Activated CD8-positive, alpha-beta T cell treated with anti-CD3 and anti-CD28 coated beads for 36 hours (primary cell): Measurements from ENCODE around the gene TLR10. TPM values are rescaled to one million over a fixed set of nuclear protein-coding genes. Genes with fewer than 3 reads are reported as not detected.

Experiments
- ATAC-seq: fragments of 200-7000 bp; cut with Tn5 transposase; one replicate; pipeline ENCODE4 v1.10.0; 2021; ENCODE audit warnings: mild to moderate bottlenecking, moderate library complexity
- CTCF ChIA-PET: fragments of 350-600 bp; sonication (Branson Sonifier 250); formaldehyde crosslinking; loops from one replicate; lab custom pipeline; 2021; ENCODE audit warnings: antibody characterized with exemption; lab: Charles Lee
- POLR2A ChIA-PET: fragments of 350-600 bp; sonication (Branson Sonifier 250); formaldehyde crosslinking; loops from one replicate; lab custom pipeline; 2021; ENCODE audit warnings: antibody characterized with exemption; lab: Charles Lee
- DNase-seq: peaks from one replicate; pipeline ENCODE4 v3.0.0-alpha.2; 2020
- H3K27ac Mint-ChIP-seq: one replicate; pipeline ENCODE4 v1.8.0; 2021; ENCODE audit warnings: mild to moderate bottlenecking, mixed read lengths
- H3K27me3 Mint-ChIP-seq: one replicate; pipeline ENCODE4 v1.8.0; 2021; ENCODE audit warnings: mixed read lengths
- H3K36me3 Mint-ChIP-seq: one replicate; pipeline ENCODE4 v1.8.0; 2021; ENCODE audit warnings: low read depth, mixed read lengths
- H3K4me1 Mint-ChIP-seq: one replicate; pipeline ENCODE4 v1.8.0; 2021; ENCODE audit warnings: low read depth, mixed read lengths
- H3K4me3 Mint-ChIP-seq: one replicate; pipeline ENCODE4 v1.8.0; 2021; ENCODE audit warnings: mild to moderate bottlenecking, moderate library complexity, mixed read lengths
- H3K9me3 Mint-ChIP-seq: one replicate; pipeline ENCODE4 v1.8.0; 2021; ENCODE audit warnings: mixed read lengths
- CTCF ChIP-seq: fragments of 200-600 bp; IDR thresholded peaks from one replicate; pipeline ENCODE4 v1.8.0; 2022; ENCODE audit warnings: antibody characterized with exemption, mild to moderate bottlenecking
- intact Hi-C: fragments of 100-400 bp; cut with micrococcal nuclease; formaldehyde crosslinking; loops from one replicate; pipeline ENCODE4 v1.10.0; 2022
- total RNA-seq, 2 experiments: library from RNA; stranded (reverse); gene quantifications; one replicate each; pipeline ENCODE4 v1.2.3, GENCODE V29; 2021

The TLR10 gene
- total RNA-seq, 2 experiments from 2014 or later, result 0.11 to 0.22 TPM

- CTCF ChIA-PET, result interaction anchor here (2.0 kb wide), 1 partner anchor 29 kb away, joined by 14 read pairs; no protein-coding TSS in a partner anchor
- Mint-ChIP-seq H3K27me3 (no peaks in the 10 kb centered on the region), H3K4me1 (peaks cover 4% of the 10 kb centered on the region), H3K4me3 (no peak overlapping the region), H3K27ac (no peak overlapping the region), H3K9me3 (peaks cover 5% of the 10 kb centered on the region), H3K36me3 (peaks cover 1% of the 10 kb centered on the region)
- no peak for TF ChIP-seq CTCF
- DNase-seq (no peak), ATAC-seq (no peak)
- POLR2A ChIA-PET, result no interaction called here
- intact Hi-C loops, result no loop called here
Measured at GRCh38 chr4:38788317-38788716, 5.5 kb upstream of the TLR10 start.

- DNase-seq, result no peak
- no peak for TF ChIP-seq CTCF
- peaks cover 5% of the 10 kb centered on the region for H3K4me1 Mint-ChIP-seq
- no peaks in the 10 kb centered on the region for H3K27me3 Mint-ChIP-seq
- intact Hi-C loops, result no loop called here
- H3K4me3 Mint-ChIP-seq, result no peak overlapping the region
- peaks cover 1% of the 10 kb centered on the region for H3K36me3 Mint-ChIP-seq
- no peak for ATAC-seq
- ChIA-PET POLR2A (no interaction called here), CTCF (no interaction called here)
- H3K27ac Mint-ChIP-seq, result no peak overlapping the region
- peaks cover 5% of the 10 kb centered on the region for H3K9me3 Mint-ChIP-seq
Measured at GRCh38 chr4:38787693-38788092, 4.9 kb upstream of the TLR10 start.

GRCh38 chr4:38785901-38786402 lies 3.2 kb upstream of the TLR10 start:
- CTCF ChIA-PET, result interaction anchor here (1.0 to 7.8 kb wide), 6 partner anchors 8 to 724 kb away, joined by 3 to 151 read pairs (median 6); partner anchors contain the start of gene TLR1
- peaks cover 5% of the 10 kb centered on the region for H3K4me1 Mint-ChIP-seq
- intact Hi-C loops, result no loop called here
- no peak overlapping the region for H3K4me3 Mint-ChIP-seq
- H3K36me3 Mint-ChIP-seq, result peaks cover 1% of the 10 kb centered on the region
- no peak for TF ChIP-seq CTCF
- H3K9me3 Mint-ChIP-seq, result peaks cover 5% of the 10 kb centered on the region
- DNase-seq (no peak), ATAC-seq (no peak)
- H3K27me3 Mint-ChIP-seq, result no peaks in the 10 kb centered on the region
- H3K27ac Mint-ChIP-seq, result no peak overlapping the region
- POLR2A ChIA-PET, result no interaction called here

- ATAC-seq (no peak), DNase-seq (no peak)
- TF ChIP-seq CTCF, result no peak
- Mint-ChIP-seq H3K27me3 (no peaks in the 10 kb centered on the region), H3K4me3 (no peak overlapping the region), H3K4me1 (peaks cover 4% of the 10 kb centered on the region), H3K36me3 (peaks cover 1% of the 10 kb centered on the region), H3K27ac (no peak overlapping the region), H3K9me3 (peaks cover 5% of the 10 kb centered on the region)
- ChIA-PET CTCF (interaction anchor here (0.7 to 7.8 kb wide), 6 partner anchors 9 to 723 kb away, joined by 3 to 151 read pairs (median 6); partner anchors contain the start of gene TLR1), POLR2A (no interaction called here)
- intact Hi-C loops, result no loop called here
Measured at GRCh38 chr4:38785041-38785790, 2.4 kb upstream of the TLR10 start.

- no peak for TF ChIP-seq CTCF
- ChIA-PET POLR2A (no interaction called here), CTCF (interaction anchor here (0.9 to 7.8 kb wide), 7 partner anchors 9 to 746 kb away, joined by 3 to 151 read pairs (median 8); partner anchors contain the start of gene TLR1)
- H3K4me3 Mint-ChIP-seq, result no peak overlapping the region
- peaks cover 4% of the 10 kb centered on the region for H3K4me1 Mint-ChIP-seq
- H3K27ac Mint-ChIP-seq, result no peak overlapping the region
- no peaks in the 10 kb centered on the region for H3K9me3 Mint-ChIP-seq
- no peak for ATAC-seq
- intact Hi-C loops, result no loop called here
- no peak for DNase-seq
- H3K27me3 Mint-ChIP-seq, result no peaks in the 10 kb centered on the region
- H3K36me3 Mint-ChIP-seq, result no peaks in the 10 kb centered on the region
Measured at GRCh38 chr4:38784141-38784540, 1.4 kb upstream of the TLR10 start.
